Body of pancreas (tissue), 4 donors: Measurements from ENCODE around the gene PRR19.

Experiments
- CTCF ChIP-seq, 7 experiments: fragments of 450-650 bp in 4 of 7; fragments of 200-600 bp in 3 of 7; sonication (generic) in 3 of 7; IDR thresholded peaks; one replicate each; pipeline ENCODE4 v1.5.1; 2016 to 2019; ENCODE audit warnings: antibody characterized with exemption in 7 of 7
- POLR2A ChIP-seq, 3 donors: fragments of 450-650 bp; IDR thresholded peaks; one replicate each; pipeline ENCODE4 v1.6.1; 2016; ENCODE audit warnings: antibody characterized with exemption in 3 of 3, mild to moderate bottlenecking in 2 of 3

GRCh38 chr19:42254089-42254849, 47.7 kb upstream of the PRR19 start:
- TF ChIP-seq CTCF (IDR thresholded peaks at IDR 0.05), result peak in 1 of 7 experiments; percentile 5
- TF ChIP-seq POLR2A (IDR thresholded peaks at IDR 0.05), result no peak
